ENCODE results near the gene PRDM16. TPM values are rescaled to one million over a fixed set of nuclear protein-coding genes. Genes with fewer than 3 reads are reported as not detected.

The PRDM16 gene
- total RNA-seq, 1 donor from 2014 or later: not detected

DNA sequence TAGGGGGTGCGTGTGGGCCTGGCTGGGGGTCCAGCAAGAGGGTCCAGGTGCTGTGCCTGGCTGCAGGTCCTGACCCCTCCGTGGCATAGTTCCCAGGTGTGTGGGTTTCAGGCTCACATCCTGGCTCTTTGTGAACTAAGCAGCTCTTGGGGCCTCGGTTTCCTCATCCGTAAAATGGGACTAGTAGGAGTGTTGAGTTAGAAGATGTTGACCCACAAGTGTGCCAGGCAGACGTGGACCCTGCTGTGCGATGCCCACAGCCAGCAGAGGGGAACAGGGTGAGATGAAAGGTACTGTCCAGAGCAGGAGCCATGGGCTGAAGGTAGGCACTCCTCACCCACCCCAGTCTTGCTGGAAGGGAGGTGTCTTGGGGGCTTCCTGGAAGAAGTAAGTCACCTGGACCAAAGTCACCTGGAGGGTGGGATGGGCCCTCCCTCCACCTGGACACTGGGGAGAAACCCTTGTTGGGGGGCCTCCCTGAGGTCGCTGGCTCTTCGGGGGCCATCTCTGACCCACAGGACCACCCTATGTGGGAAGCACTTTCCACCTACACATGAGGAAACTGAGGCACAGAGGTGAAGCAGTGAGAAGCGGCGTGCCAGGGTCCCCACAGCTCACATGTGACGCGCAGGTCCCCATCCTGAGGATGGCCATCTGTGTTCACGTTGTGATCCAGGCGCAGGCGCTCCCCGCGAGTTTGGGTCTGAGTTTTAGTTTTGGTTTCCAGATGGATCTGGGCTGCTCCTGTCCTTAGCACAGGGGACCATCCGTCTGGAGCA lies 386.9 kb downstream of the PRDM16 start:
- H3K27me3 Mint-ChIP-seq (ENCODE audit: low read depth): peaks cover 11% of the 10 kb centered on the region
- no peak overlapping the region for H3K27ac Mint-ChIP-seq
- H3K36me3 Mint-ChIP-seq (ENCODE audit: low read depth): no peaks in the 10 kb centered on the region
- no peak overlapping the region for H3K4me3 Mint-ChIP-seq (ENCODE audit: low read depth)
- no peaks in the 10 kb centered on the region for H3K4me1 Mint-ChIP-seq (ENCODE audit: low read depth)
- intact Hi-C loops (cut with micrococcal nuclease): no loop called here
- no peaks in the 10 kb centered on the region for H3K9me3 Mint-ChIP-seq
- no peak for DNase-seq (ENCODE audit: low spot score)

- peaks cover 11% of the 10 kb centered on the region for H3K27me3 Mint-ChIP-seq (ENCODE audit: low read depth)
- H3K4me3 Mint-ChIP-seq (ENCODE audit: low read depth): no peak overlapping the region
- no peaks in the 10 kb centered on the region for H3K36me3 Mint-ChIP-seq (ENCODE audit: low read depth)
- no peak for DNase-seq (ENCODE audit: low spot score)
- H3K4me1 Mint-ChIP-seq (ENCODE audit: low read depth): no peaks in the 10 kb centered on the region
- no peaks in the 10 kb centered on the region for H3K9me3 Mint-ChIP-seq
- H3K27ac Mint-ChIP-seq: no peak overlapping the region
- intact Hi-C loops (cut with micrococcal nuclease): no loop called here
Measured at GRCh38 chr1:3456449-3456963, 387.5 kb downstream of the PRDM16 start.

DNA sequence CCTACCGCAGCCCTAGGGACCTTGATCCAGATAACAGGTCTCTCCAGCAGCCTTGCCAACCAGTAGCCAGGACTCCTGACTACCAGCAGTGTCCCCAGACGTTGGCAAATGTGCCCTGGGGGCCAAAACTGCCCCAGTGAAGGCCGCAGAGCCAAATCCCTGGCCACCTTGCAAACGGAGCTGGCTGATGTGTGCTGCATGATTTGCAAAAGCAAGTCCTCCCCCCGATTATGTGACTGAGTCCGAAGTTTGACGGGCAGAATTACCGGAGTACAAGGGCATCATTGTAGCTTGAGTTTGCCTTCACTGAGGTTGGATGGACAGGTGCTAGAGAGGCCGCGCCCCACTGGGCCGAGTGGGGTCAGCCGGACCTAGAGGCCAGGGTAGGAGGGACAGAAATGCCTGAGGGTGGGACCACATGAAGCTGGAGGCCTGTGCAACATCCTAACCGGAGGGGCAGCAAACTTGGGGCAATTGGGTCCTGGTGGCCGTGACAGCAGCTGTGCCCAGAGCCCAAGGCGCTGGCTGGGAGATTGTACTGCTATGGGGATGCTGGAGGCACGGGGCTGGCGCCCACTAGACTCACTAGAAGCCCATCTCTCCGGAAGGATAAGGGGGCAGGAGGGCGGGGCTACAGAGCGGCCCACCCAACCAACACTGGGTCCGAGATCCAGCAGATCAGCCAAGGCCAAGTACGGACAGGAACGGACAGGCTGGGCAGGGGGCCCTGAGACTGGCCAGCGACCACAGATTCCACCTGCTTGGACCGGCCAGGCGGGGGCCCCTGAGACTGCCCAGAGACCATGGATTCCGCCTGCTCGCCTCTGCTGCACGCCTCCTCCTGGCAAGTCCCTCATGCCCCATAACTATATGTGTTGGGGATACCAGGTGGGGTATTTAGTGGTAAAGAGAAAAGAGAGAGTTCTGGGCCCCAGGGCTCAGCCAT lies 388.2 kb downstream of the PRDM16 start:
- Mint-ChIP-seq H3K4me1 (ENCODE audit: low read depth) (no peaks in the 10 kb centered on the region), H3K4me3 (ENCODE audit: low read depth) (no peak overlapping the region)
- intact Hi-C loops (cut with micrococcal nuclease): no loop called here

DNA sequence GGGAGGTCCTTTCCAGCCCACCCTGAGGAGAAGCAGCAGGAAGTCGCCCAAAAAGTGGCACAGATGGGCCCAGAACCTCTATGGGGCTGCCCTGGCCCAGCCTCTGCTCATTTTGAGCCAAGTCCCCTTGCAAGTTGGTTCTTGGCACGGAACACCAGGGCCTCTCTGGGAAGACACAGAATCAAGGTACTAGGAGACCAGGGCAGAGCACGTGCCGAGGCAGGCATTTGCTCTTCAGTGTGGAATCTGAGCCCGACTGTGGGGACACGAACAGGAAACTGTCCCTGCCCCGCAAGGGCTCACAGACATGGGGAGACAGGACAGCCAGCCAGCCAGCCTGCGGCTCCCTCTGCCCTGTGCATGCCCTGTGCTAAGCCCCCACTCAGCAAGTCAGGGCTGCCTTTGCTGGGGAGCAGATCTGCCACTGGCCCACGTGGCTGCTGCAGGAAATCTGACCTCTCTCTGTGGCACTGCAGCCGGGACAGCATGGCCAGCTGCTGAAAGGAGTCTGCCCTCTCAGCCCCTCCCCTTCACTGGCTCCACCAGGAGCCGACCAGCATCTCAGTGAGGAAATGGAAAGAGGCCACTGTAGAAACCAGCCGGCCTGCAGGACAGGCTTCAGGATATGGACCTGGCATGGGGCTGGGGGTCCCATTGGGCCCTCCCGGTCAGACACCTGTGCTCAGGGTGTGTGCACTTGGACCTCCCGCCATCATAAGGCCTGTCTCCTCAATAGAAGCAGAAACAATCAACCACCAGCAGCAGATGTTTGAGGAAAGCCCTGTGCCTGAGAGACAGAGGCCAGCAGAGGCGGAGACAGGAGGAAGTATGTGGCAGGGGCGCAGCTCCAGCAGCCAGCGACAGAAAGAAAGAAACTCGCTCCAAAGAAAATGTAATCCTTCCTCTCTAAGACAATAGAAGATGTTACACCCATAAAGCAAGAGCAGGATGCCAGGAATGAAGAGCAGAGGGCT lies 389.2 kb downstream of the PRDM16 start:
- no peaks in the 10 kb centered on the region for H3K36me3 Mint-ChIP-seq (ENCODE audit: low read depth)
- no peak overlapping the region for H3K4me3 Mint-ChIP-seq (ENCODE audit: low read depth)
- no peaks in the 10 kb centered on the region for H3K9me3 Mint-ChIP-seq
- H3K27me3 Mint-ChIP-seq (ENCODE audit: low read depth): peaks cover 10% of the 10 kb centered on the region
- no peak overlapping the region for H3K27ac Mint-ChIP-seq
- no peak for DNase-seq (ENCODE audit: low spot score)
- H3K4me1 Mint-ChIP-seq (ENCODE audit: low read depth): no peaks in the 10 kb centered on the region
- intact Hi-C loops (cut with micrococcal nuclease): no loop called here

More for the DNA sequence above, 388.2 kb downstream of the PRDM16 start:
- no peak for DNase-seq (ENCODE audit: low spot score)
- H3K27ac Mint-ChIP-seq: no peak overlapping the region
- no peaks in the 10 kb centered on the region for H3K9me3 Mint-ChIP-seq
- peaks cover 11% of the 10 kb centered on the region for H3K27me3 Mint-ChIP-seq (ENCODE audit: low read depth)
- no peaks in the 10 kb centered on the region for H3K36me3 Mint-ChIP-seq (ENCODE audit: low read depth)

DNA sequence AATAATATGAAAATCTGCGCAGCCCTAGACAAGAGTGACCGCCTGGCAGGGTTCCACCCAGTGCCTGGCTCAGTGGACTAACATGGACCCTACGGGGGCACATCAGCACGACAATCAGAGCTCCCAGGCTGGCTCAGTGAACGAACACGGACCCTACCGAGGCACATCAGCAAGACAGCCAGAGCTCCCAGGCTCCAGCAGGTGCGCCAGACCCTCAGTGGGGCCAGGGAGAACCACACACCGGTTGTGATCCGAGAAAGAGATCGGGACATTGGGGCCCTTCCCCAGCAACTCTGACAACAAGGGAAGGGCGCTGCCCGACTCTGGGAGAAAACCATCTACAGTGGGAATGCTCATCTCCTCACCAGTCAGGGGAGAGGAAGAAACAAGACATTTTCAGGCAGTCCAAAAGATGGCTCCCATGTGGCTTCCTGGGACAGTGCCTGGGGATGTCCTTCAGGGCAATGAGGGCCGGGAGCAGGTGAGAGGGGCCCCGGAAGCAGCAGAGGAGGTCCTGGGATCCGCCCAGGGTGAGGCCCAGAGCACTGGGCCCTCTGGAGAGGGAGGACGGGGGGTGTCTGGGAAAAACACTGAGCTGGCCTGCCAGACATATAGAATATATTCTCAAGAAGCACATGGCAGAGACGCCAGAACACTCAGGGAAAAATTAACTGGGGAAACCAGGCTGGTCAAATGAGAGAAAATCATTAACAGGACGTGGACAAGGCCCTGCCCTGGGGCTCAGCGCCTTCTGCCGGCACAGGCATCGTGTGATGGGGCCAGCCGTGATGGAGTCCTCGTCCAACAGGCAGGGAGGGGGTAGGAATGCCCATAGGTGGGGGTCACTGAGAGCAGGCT lies 390.3 kb downstream of the PRDM16 start:
- H3K36me3 Mint-ChIP-seq (ENCODE audit: low read depth): no peaks in the 10 kb centered on the region
- intact Hi-C loops (cut with micrococcal nuclease): no loop called here
- no peak overlapping the region for H3K4me3 Mint-ChIP-seq (ENCODE audit: low read depth)
- H3K27ac Mint-ChIP-seq: no peak overlapping the region
- DNase-seq (ENCODE audit: low spot score): no peak
- H3K9me3 Mint-ChIP-seq: no peaks in the 10 kb centered on the region
- peaks cover 8% of the 10 kb centered on the region for H3K27me3 Mint-ChIP-seq (ENCODE audit: low read depth)
- no peaks in the 10 kb centered on the region for H3K4me1 Mint-ChIP-seq (ENCODE audit: low read depth)

- intact Hi-C loops (cut with micrococcal nuclease): no loop called here
- H3K4me3 Mint-ChIP-seq (ENCODE audit: low read depth): no peak overlapping the region
- no peaks in the 10 kb centered on the region for H3K9me3 Mint-ChIP-seq
- H3K4me1 Mint-ChIP-seq (ENCODE audit: low read depth): no peaks in the 10 kb centered on the region
- H3K27ac Mint-ChIP-seq: no peak overlapping the region
- H3K27me3 Mint-ChIP-seq (ENCODE audit: low read depth): peaks cover 7% of the 10 kb centered on the region
- H3K36me3 Mint-ChIP-seq (ENCODE audit: low read depth): no peaks in the 10 kb centered on the region
- DNase-seq (ENCODE audit: low spot score): no peak
Measured at GRCh38 chr1:3459940-3460671, 391.1 kb downstream of the PRDM16 start.

DNA sequence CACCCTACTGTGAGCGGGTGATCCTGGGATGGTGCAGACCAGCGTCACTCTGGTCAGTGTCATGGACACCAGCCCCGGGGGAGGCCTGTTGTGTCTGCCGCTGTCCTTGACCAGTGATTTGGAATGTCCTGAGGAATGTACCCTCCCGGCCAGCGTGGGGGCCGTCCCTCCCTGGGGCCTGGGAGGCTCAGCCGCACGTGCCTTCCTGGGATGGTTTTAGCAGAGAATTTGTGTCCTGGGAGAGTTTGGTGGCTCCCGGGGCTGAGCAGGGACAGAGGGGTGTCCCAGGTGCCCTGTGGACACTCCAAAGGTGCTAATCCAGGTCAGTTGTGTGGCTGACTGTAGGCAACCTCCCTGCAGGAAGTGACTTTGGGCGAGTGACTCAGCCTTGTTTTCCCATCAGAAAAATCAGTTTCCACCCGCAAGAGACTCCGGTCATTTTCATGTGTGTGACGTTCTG lies 391.7 kb downstream of the PRDM16 start:
- H3K27ac Mint-ChIP-seq: no peak overlapping the region
- no peak overlapping the region for H3K4me3 Mint-ChIP-seq (ENCODE audit: low read depth)
- no peaks in the 10 kb centered on the region for H3K9me3 Mint-ChIP-seq
- intact Hi-C loops (cut with micrococcal nuclease): no loop called here
- no peak for DNase-seq (ENCODE audit: low spot score)
- no peaks in the 10 kb centered on the region for H3K36me3 Mint-ChIP-seq (ENCODE audit: low read depth)
- no peaks in the 10 kb centered on the region for H3K4me1 Mint-ChIP-seq (ENCODE audit: low read depth)
- H3K27me3 Mint-ChIP-seq (ENCODE audit: low read depth): peaks cover under 1% of the 10 kb centered on the region

GRCh38 chr1:3461238-3461933 lies 392.4 kb downstream of the PRDM16 start:
- DNase-seq (ENCODE audit: low spot score): no peak
- no peaks in the 10 kb centered on the region for H3K4me1 Mint-ChIP-seq (ENCODE audit: low read depth)
- no peaks in the 10 kb centered on the region for H3K9me3 Mint-ChIP-seq
- no peak overlapping the region for H3K27ac Mint-ChIP-seq
- intact Hi-C loops (cut with micrococcal nuclease): no loop called here
- H3K27me3 Mint-ChIP-seq (ENCODE audit: low read depth): no peaks in the 10 kb centered on the region
- no peak overlapping the region for H3K4me3 Mint-ChIP-seq (ENCODE audit: low read depth)
- no peaks in the 10 kb centered on the region for H3K36me3 Mint-ChIP-seq (ENCODE audit: low read depth)

DNA sequence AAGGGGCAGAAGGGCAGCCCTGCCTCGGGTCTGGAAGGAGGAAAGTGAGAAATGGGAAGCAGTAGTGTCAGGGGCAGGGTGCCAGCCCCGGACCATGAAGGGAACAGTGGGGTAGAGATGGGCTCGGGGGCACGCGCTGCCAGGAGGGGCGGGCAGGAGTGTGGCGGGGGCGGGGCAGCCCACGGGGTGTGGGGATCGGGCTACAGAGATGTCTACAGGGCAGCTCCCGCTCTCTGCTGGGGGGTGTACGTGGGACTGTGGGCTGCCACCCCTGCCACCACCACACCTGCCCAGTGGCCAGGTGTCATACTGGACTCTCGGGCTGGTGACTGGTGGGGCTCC lies 392.9 kb downstream of the PRDM16 start:
- Mint-ChIP-seq H3K4me1 (ENCODE audit: low read depth) (no peaks in the 10 kb centered on the region), H3K36me3 (ENCODE audit: low read depth) (no peaks in the 10 kb centered on the region), H3K27ac (no peak overlapping the region), H3K9me3 (no peaks in the 10 kb centered on the region), H3K4me3 (ENCODE audit: low read depth) (no peak overlapping the region), H3K27me3 (ENCODE audit: low read depth) (no peaks in the 10 kb centered on the region)
- intact Hi-C loops (cut with micrococcal nuclease): no loop called here
- no peak for DNase-seq (ENCODE audit: low spot score)

DNA sequence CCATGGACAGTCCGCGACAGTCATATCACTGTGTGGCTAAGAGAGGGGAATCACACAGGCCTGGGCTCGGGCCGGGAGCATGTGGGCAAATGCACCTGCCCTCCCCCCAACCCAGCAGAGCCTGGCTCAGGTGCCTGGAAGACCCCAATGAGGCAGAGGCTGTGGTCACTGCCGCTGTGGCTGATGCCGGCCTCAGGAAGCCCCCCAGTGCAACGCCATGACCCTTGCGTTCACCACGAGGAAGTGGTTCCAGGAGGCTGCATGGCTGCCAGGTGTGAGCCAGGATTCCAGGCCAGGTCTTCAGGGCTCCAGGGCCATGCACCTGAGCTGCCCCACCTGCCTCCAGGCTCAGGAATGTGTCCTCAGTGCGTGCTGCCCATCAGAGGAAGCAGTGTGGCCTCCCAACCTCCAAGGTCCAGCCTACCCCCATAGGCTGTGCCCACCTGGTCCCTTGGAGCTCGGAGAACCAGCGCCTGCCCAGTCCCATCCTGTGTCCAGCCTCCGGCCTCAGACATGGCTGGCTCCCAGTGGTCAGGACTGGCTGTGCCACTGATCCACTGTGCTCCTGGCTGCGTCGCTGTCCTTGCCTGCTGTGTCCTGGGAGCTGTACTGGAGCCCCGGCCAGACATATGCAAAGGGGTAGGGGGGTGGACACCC lies 393.5 kb downstream of the PRDM16 start:
- no peaks in the 10 kb centered on the region for H3K36me3 Mint-ChIP-seq (ENCODE audit: low read depth)
- H3K4me3 Mint-ChIP-seq (ENCODE audit: low read depth): no peak overlapping the region
- intact Hi-C loops (cut with micrococcal nuclease): no loop called here
- H3K4me1 Mint-ChIP-seq (ENCODE audit: low read depth): no peaks in the 10 kb centered on the region
- DNase-seq (ENCODE audit: low spot score): no peak
- H3K9me3 Mint-ChIP-seq: no peaks in the 10 kb centered on the region
- H3K27me3 Mint-ChIP-seq (ENCODE audit: low read depth): no peaks in the 10 kb centered on the region
- H3K27ac Mint-ChIP-seq: no peak overlapping the region

All from activated T-helper 2 cell treated with anti-CD3 and anti-CD28 coated beads, Interferon-gamma antibody, Interleukin-2, Interleukin-4, amounts not matched to agents 10 μg/mL and 5 μg/mL and 100 μg/mL, durations not matched to agents 14 hours and 24 hours and 36 hours (primary cell).